Hepatocyte (in vitro differentiated cells): ENCODE measurements around the gene SLC16A7. TPM values are rescaled to one million over a fixed set of nuclear protein-coding genes. Genes with fewer than 3 reads are reported as not detected.

Experiments used
- DNase-seq: peaks from one replicate; pipeline ENCODE4 v3.0.0-alpha.2; 2016; ENCODE audit warnings: low spot score
- H2AFZ ChIP-seq: fragments of 200-600 bp; sonication (generic); 2 replicates; pipeline ENCODE4 v1.6.0; 2016; ENCODE audit warnings: antibody characterized with exemption, mild to moderate bottlenecking
- H3K27ac ChIP-seq: fragments of 200-600 bp; sonication (generic); 2 replicates; pipeline ENCODE4 v1.5.1; 2016; ENCODE audit warnings: mild to moderate bottlenecking
- H3K27me3 ChIP-seq: fragments of 200-600 bp; sonication (generic); 2 replicates; pipeline ENCODE4 v1.6.1; 2016
- H3K36me3 ChIP-seq: fragments of 200-600 bp; sonication (generic); replicated peaks from 2 replicates; pipeline ENCODE4 v1.5.1; 2016; ENCODE audit warnings: low read depth; ENCODE audit not compliant: insufficient read depth
- H3K4me1 ChIP-seq: fragments of 200-600 bp; sonication (generic); 2 replicates; pipeline ENCODE4 v1.5.1; 2016; ENCODE audit warnings: mild to moderate bottlenecking, moderate library complexity; ENCODE audit not compliant: insufficient read depth
- H3K4me2 ChIP-seq: fragments of 200-600 bp; sonication (generic); 2 replicates; pipeline ENCODE4 v1.6.0; 2016
- H3K4me3 ChIP-seq: fragments of 200-600 bp; sonication (generic); 2 replicates; pipeline ENCODE4 v1.5.1; 2016; ENCODE audit warnings: mild to moderate bottlenecking
- H3K79me2 ChIP-seq: fragments of 200-600 bp; sonication (generic); 2 replicates; pipeline ENCODE4 v1.6.0; 2017; ENCODE audit warnings: mild to moderate bottlenecking
- H3K9me2 ChIP-seq: fragments of 200-600 bp; sonication (generic); replicated peaks from 2 replicates; pipeline ENCODE4 v1.6.0; 2017; ENCODE audit warnings: mild to moderate bottlenecking; ENCODE audit not compliant: insufficient read depth
- H3K9me3 ChIP-seq: fragments of 200-600 bp; sonication (generic); 2 replicates; pipeline ENCODE4 v1.5.1; 2016; ENCODE audit warnings: low read depth, mild to moderate bottlenecking
- H4K20me1 ChIP-seq: fragments of 200-600 bp; sonication (generic); 2 replicates; pipeline ENCODE4 v1.6.0; 2016; ENCODE audit warnings: mild to moderate bottlenecking; ENCODE audit not compliant: insufficient read depth, poor library complexity, severe bottlenecking
- EZH2 ChIP-seq: fragments of 200-600 bp; sonication (generic); IDR thresholded peaks from 2 replicates; pipeline ENCODE4 v1.6.1; 2016; ENCODE audit warnings: antibody characterized with exemption, mild to moderate bottlenecking, borderline replicate concordance
- EZH2phosphoT487 ChIP-seq: fragments of 200-600 bp; sonication (generic); IDR thresholded peaks from one replicate; pipeline ENCODE4 v1.6.1; 2018; ENCODE audit warnings: antibody characterized with exemption, mild to moderate bottlenecking, low read depth, moderate library complexity; ENCODE audit not compliant: unreplicated experiment, severe bottlenecking
- WGBS: methylation state at CpG from one replicate; pipeline ENCODE4 v1.1.6; 2016; ENCODE audit warnings: low lambda C conversion rate; ENCODE audit errors: missing lambda C conversion rate; 5-methylcytosine and 5-hydroxymethylcytosine counted together
- polyA plus RNA-seq: library from polyadenylated mRNA; unstranded; fragments of >200 nt; fragmentation: Nextera tagmentation; extraction: Ambion mirVana; gene quantifications from 2 replicates; pipeline ENCODE4 v1.2.1, GENCODE V29; 2016
- total RNA-seq: library from RNA; depleted of rRNA; stranded (reverse); fragments of >200 nt; gene quantifications from 2 replicates; pipeline ENCODE4 v1.2.3, GENCODE V29; 2014
- TF ChIP-seq, protein P1 (sequence below): fragments of 200-600 bp; sonication (generic); IDR thresholded peaks from 2 replicates; pipeline ENCODE4 v1.5.1; 2016; ENCODE audit warnings: antibody characterized with exemption, mild to moderate bottlenecking; ENCODE audit not compliant: poor library complexity

SLC16A7 gene
- total and polyA plus RNA-seq, 2 experiments from 2014 or later: 4.7 to 17.9 TPM

DNA sequence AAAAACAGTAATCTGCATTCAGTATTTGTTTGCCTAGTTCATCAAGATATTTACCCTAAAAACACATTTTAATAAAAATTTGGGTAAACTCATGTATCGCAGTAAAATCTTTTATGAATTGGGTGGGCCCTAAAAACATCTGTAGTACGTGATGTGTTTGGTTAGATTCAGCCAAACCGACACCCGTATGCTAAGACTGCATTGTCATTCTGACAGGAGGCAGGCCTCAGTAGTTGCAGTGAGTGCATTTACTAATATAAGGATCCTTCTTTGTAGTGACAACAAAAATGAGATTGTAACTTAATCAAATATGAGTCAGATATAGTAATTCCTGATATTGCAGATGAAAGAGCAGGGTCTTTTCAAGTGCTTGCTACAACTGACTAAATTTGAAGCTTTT, 191.8 kb downstream of the SLC16A7 start:
- no peaks in the 10 kb centered on the region for H3K9me3 ChIP-seq
- WGBS: 68% methylated on average over 4 of the region's 4 CpGs
- no peaks in the 10 kb centered on the region for H3K27me3 ChIP-seq
- H2AFZ ChIP-seq: no peak overlapping the region
- no peak for DNase-seq
- H3K4me3 ChIP-seq: no peak overlapping the region
- no peaks in the 10 kb centered on the region for H4K20me1 ChIP-seq
- no peaks in the 10 kb centered on the region for H3K79me2 ChIP-seq
- H3K36me3 ChIP-seq: no peaks in the 10 kb centered on the region
- H3K4me1 ChIP-seq: no peaks in the 10 kb centered on the region
- H3K4me2 ChIP-seq: no peak overlapping the region
- H3K27ac ChIP-seq: no peak overlapping the region
- H3K9me2 ChIP-seq: no peaks in the 10 kb centered on the region
- TF ChIP-seq EZH2 (no peak), EZH2phosphoT487 (no peak)
- TF ChIP-seq, protein P1, sequence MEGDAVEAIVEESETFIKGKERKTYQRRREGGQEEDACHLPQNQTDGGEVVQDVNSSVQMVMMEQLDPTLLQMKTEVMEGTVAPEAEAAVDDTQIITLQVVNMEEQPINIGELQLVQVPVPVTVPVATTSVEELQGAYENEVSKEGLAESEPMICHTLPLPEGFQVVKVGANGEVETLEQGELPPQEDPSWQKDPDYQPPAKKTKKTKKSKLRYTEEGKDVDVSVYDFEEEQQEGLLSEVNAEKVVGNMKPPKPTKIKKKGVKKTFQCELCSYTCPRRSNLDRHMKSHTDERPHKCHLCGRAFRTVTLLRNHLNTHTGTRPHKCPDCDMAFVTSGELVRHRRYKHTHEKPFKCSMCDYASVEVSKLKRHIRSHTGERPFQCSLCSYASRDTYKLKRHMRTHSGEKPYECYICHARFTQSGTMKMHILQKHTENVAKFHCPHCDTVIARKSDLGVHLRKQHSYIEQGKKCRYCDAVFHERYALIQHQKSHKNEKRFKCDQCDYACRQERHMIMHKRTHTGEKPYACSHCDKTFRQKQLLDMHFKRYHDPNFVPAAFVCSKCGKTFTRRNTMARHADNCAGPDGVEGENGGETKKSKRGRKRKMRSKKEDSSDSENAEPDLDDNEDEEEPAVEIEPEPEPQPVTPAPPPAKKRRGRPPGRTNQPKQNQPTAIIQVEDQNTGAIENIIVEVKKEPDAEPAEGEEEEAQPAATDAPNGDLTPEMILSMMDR: no peak

DNA sequence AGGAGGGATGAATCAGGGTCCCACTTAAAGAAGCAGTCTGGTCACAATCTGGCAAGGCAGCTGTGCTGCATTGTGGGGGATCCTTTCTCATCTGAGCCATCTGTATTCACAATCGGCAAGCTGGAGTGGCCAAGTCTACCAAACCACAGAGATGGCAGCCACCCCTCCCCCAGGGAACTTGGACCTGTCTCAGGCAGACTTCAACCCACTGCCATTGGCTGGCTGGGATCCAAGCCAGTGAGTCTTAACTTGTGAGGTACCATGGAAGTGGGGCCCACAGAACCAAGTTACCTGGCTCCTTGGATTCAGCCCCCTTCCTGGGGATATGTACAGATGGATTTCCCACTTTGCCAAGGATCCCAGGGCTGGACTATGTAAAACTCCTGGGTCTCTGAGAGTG, 196.8 kb downstream of the SLC16A7 start:
- H3K36me3 ChIP-seq: no peaks in the 10 kb centered on the region
- TF ChIP-seq EZH2phosphoT487 (no peak), EZH2 (no peak)
- TF ChIP-seq, protein P1: no peak
- H3K4me1 ChIP-seq: no peaks in the 10 kb centered on the region
- no peak overlapping the region for H3K4me2 ChIP-seq
- no peak overlapping the region for H2AFZ ChIP-seq
- no peaks in the 10 kb centered on the region for H4K20me1 ChIP-seq
- H3K79me2 ChIP-seq: no peaks in the 10 kb centered on the region
- no peaks in the 10 kb centered on the region for H3K9me2 ChIP-seq
- H3K4me3 ChIP-seq: no peak overlapping the region
- no peaks in the 10 kb centered on the region for H3K27me3 ChIP-seq
- H3K27ac ChIP-seq: no peak overlapping the region
- DNase-seq: no peak
- 100% methylated on average over 1 of the region's 1 CpG for WGBS
- no peaks in the 10 kb centered on the region for H3K9me3 ChIP-seq

DNA sequence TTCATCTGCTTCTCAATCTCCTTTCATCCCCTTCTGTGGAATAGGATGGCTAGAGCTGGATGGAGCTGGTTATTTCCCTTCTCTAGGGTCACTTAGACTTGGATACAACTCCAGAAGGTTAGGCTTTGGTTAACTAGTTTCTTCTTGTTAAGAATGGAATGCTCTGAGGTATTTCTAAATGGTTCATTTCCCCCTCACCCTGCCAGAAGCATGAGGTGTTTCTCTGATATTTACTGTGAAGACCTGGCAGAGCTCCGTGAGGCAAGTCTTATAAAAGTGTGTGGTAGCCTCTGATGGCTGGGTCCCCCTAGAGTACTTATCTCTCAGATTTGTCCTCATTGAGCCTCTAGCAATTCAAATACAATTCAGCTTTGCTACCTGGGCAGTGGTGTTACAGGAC, 207.9 kb downstream of the SLC16A7 start:
- Histone ChIP-seq H3K4me3 (no peak overlapping the region), H3K9me3 (no peaks in the 10 kb centered on the region), H3K79me2 (no peaks in the 10 kb centered on the region), H3K27me3 (no peaks in the 10 kb centered on the region), H3K9me2 (no peaks in the 10 kb centered on the region), H3K27ac (no peak overlapping the region), H4K20me1 (no peaks in the 10 kb centered on the region), H2AFZ (no peak overlapping the region), H3K4me1 (no peaks in the 10 kb centered on the region), H3K4me2 (no peak overlapping the region), H3K36me3 (no peaks in the 10 kb centered on the region)
- WGBS: 39% methylated on average over 1 of the region's 1 CpG
- TF ChIP-seq, protein P1: no peak
- TF ChIP-seq EZH2phosphoT487 (no peak), EZH2 (no peak)
- no peak for DNase-seq

DNA sequence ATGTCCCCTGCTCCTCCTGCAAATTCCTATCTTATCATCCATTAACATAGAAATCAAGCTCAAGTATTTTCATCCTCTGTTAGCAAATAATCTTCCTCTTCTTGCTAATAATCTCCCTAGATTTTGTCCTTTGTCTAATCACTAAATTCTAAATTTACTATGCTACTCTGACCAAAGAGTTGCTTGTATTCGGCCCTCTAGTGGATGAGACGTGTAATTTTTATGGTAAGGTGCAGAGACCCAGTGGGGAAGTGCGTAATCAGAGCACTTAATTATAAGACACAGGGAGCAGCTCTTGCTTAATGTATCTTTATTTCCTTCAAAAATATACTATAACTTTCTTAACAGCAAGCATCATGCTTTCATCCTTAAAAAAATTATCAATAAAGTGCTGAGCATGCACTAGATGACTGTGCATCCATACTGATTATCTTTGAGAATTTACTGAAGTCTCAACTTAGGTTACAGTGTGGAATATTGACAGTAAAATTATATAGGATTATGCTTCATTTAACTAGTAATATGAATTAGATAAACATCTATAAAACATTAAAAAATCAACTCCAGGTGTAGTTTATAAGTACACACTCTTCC, 212.6 kb downstream of the SLC16A7 start:
- H4K20me1 ChIP-seq: no peaks in the 10 kb centered on the region
- no peak overlapping the region for H3K27ac ChIP-seq
- no peaks in the 10 kb centered on the region for H3K27me3 ChIP-seq
- no peaks in the 10 kb centered on the region for H3K36me3 ChIP-seq
- no peaks in the 10 kb centered on the region for H3K4me1 ChIP-seq
- H3K79me2 ChIP-seq: no peaks in the 10 kb centered on the region
- no peaks in the 10 kb centered on the region for H3K9me2 ChIP-seq
- TF ChIP-seq, protein P1: peak; percentile 77
- TF ChIP-seq EZH2 (no peak), EZH2phosphoT487 (no peak)
- no peak overlapping the region for H2AFZ ChIP-seq
- H3K4me2 ChIP-seq: no peak overlapping the region
- no peaks in the 10 kb centered on the region for H3K9me3 ChIP-seq
- no peak overlapping the region for H3K4me3 ChIP-seq
- WGBS: 17% methylated on average over 3 of the region's 3 CpGs
- peak; percentile 37 for DNase-seq
